ENCODE results near the gene HIVEP3. TPM values are rescaled to one million over a fixed set of nuclear protein-coding genes. Genes with fewer than 3 reads are reported as not detected.

Gene HIVEP3
- total RNA-seq, 1 experiment from 2014 or later, result 0.55 TPM

DNA sequence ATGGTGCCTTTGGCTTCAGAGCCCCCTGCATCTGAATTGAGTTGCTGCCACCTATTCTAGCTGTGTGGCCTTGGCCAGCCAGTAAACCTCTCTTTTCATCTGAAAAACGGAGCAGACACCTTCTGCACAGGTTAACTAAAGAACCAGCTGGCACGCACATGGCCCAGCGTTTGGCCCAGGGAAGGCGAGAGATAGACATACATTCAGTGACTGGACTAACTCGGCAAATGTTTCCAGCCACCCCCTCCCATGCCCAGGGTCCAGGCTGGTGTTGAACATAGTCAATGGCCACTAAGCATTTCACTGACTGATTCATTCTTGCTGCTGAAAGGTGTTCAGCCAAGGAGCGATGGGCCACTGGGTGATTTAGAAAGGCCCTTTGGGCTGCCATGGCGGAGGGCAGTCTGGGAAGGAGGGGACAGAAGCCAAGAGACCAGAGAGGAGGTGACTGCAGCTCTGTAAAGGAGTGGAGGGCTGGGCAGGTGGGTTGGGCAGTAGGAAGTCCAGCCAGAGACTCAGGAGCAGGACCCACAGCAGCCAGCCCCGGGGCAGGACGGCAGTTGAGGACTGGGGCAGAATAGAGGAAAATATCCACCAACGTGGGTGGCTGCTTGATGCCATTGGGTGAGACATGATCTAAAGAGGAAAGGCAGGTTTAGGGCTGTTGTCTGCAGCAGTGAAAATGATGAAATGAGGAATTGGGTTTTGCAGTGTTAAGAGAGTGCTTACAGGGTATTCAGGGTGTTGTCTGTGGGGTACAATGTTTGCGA, 184.3 kb downstream of the HIVEP3 start:
- Mint-ChIP-seq H3K27ac (no peak overlapping the region), H3K4me3 (no peak overlapping the region), H3K4me1 (peaks cover 4% of the 10 kb centered on the region), H3K27me3 (ENCODE audit: low read depth) (no peaks in the 10 kb centered on the region), H3K9me3 (peaks cover 5% of the 10 kb centered on the region), H3K36me3 (no peaks in the 10 kb centered on the region)
- DNase-seq (ENCODE audit: low spot score) (no peak), ATAC-seq (no peak)
- CTCF ChIA-PET, result interaction anchor here (1.0 kb wide), 1 partner anchor 439 kb away, joined by 3 read pairs; no protein-coding TSS in a partner anchor
- POLR2A ChIA-PET, result no interaction called here
- TF ChIP-seq HMGA2 (CRISPR knock-in tag; IDR thresholded peaks at IDR 0.05) (no peak), ZNF138 (CRISPR knock-in tag; conservative IDR thresholded peaks at IDR 0.05) (no peak), ZNF232 (CRISPR knock-in tag; IDR thresholded peaks at IDR 0.05) (no peak), E2F5 (CRISPR knock-in tag; IDR thresholded peaks at IDR 0.05) (no peak), MYBL2 (CRISPR knock-in tag; IDR thresholded peaks at IDR 0.05) (no peak), PRRX2 (CRISPR knock-in tag; IDR thresholded peaks at IDR 0.05) (no peak)
- TF ChIP-seq, protein P1, sequence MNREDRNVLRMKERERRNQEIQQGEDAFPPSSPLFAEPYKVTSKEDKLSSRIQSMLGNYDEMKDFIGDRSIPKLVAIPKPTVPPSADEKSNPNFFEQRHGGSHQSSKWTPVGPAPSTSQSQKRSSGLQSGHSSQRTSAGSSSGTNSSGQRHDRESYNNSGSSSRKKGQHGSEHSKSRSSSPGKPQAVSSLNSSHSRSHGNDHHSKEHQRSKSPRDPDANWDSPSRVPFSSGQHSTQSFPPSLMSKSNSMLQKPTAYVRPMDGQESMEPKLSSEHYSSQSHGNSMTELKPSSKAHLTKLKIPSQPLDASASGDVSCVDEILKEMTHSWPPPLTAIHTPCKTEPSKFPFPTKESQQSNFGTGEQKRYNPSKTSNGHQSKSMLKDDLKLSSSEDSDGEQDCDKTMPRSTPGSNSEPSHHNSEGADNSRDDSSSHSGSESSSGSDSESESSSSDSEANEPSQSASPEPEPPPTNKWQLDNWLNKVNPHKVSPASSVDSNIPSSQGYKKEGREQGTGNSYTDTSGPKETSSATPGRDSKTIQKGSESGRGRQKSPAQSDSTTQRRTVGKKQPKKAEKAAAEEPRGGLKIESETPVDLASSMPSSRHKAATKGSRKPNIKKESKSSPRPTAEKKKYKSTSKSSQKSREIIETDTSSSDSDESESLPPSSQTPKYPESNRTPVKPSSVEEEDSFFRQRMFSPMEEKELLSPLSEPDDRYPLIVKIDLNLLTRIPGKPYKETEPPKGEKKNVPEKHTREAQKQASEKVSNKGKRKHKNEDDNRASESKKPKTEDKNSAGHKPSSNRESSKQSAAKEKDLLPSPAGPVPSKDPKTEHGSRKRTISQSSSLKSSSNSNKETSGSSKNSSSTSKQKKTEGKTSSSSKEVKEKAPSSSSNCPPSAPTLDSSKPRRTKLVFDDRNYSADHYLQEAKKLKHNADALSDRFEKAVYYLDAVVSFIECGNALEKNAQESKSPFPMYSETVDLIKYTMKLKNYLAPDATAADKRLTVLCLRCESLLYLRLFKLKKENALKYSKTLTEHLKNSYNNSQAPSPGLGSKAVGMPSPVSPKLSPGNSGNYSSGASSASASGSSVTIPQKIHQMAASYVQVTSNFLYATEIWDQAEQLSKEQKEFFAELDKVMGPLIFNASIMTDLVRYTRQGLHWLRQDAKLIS (CRISPR knock-in tag; IDR thresholded peaks at IDR 0.05; ENCODE audit: borderline replicate concordance), result no peak
- TF ChIP-seq, protein P2, sequence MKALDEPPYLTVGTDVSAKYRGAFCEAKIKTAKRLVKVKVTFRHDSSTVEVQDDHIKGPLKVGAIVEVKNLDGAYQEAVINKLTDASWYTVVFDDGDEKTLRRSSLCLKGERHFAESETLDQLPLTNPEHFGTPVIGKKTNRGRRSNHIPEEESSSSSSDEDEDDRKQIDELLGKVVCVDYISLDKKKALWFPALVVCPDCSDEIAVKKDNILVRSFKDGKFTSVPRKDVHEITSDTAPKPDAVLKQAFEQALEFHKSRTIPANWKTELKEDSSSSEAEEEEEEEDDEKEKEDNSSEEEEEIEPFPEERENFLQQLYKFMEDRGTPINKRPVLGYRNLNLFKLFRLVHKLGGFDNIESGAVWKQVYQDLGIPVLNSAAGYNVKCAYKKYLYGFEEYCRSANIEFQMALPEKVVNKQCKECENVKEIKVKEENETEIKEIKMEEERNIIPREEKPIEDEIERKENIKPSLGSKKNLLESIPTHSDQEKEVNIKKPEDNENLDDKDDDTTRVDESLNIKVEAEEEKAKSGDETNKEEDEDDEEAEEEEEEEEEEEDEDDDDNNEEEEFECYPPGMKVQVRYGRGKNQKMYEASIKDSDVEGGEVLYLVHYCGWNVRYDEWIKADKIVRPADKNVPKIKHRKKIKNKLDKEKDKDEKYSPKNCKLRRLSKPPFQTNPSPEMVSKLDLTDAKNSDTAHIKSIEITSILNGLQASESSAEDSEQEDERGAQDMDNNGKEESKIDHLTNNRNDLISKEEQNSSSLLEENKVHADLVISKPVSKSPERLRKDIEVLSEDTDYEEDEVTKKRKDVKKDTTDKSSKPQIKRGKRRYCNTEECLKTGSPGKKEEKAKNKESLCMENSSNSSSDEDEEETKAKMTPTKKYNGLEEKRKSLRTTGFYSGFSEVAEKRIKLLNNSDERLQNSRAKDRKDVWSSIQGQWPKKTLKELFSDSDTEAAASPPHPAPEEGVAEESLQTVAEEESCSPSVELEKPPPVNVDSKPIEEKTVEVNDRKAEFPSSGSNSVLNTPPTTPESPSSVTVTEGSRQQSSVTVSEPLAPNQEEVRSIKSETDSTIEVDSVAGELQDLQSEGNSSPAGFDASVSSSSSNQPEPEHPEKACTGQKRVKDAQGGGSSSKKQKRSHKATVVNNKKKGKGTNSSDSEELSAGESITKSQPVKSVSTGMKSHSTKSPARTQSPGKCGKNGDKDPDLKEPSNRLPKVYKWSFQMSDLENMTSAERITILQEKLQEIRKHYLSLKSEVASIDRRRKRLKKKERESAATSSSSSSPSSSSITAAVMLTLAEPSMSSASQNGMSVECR (CRISPR knock-in tag; IDR thresholded peaks at IDR 0.05; ENCODE audit: borderline replicate concordance), result no peak
- TF ChIP-seq, protein P3, sequence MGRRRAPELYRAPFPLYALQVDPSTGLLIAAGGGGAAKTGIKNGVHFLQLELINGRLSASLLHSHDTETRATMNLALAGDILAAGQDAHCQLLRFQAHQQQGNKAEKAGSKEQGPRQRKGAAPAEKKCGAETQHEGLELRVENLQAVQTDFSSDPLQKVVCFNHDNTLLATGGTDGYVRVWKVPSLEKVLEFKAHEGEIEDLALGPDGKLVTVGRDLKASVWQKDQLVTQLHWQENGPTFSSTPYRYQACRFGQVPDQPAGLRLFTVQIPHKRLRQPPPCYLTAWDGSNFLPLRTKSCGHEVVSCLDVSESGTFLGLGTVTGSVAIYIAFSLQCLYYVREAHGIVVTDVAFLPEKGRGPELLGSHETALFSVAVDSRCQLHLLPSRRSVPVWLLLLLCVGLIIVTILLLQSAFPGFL (CRISPR knock-in tag; IDR thresholded peaks at IDR 0.05; ENCODE audit: borderline replicate concordance), result no peak

DNA sequence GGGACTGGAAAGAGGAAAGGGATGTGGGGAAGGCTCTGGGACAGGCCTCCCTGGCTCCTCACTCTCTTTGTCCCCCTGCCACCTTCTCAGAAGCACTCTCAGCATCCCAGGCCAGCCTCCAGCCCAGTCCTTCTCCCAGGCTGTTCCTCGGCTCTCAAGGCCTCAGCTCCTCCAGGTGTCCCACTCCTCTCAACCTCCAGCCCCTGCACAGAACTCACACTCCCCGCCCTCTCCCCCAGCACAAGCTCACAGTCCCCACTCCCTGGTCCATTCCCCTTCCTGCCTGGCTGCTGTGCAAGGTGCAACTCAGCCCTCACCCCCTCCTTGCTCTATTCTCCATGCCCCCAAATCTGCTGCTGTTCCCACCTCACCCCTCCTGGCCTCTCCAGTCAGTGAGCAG, 185.0 kb downstream of the HIVEP3 start:
- Mint-ChIP-seq H3K4me1 (peaks cover 4% of the 10 kb centered on the region), H3K27ac (no peak overlapping the region), H3K36me3 (no peaks in the 10 kb centered on the region), H3K9me3 (peaks cover 5% of the 10 kb centered on the region), H3K4me3 (no peak overlapping the region), H3K27me3 (ENCODE audit: low read depth) (no peaks in the 10 kb centered on the region)
- ChIA-PET CTCF (interaction anchor here (1.0 kb wide), 1 partner anchor 440 kb away, joined by 3 read pairs; no protein-coding TSS in a partner anchor), POLR2A (no interaction called here)
- no peak for ATAC-seq
- no peak for DNase-seq (ENCODE audit: low spot score)
- TF ChIP-seq ELF4 (CRISPR knock-in tag; IDR thresholded peaks at IDR 0.05; ENCODE audit: low read depth), result no peak
- TF ChIP-seq, protein P4, sequence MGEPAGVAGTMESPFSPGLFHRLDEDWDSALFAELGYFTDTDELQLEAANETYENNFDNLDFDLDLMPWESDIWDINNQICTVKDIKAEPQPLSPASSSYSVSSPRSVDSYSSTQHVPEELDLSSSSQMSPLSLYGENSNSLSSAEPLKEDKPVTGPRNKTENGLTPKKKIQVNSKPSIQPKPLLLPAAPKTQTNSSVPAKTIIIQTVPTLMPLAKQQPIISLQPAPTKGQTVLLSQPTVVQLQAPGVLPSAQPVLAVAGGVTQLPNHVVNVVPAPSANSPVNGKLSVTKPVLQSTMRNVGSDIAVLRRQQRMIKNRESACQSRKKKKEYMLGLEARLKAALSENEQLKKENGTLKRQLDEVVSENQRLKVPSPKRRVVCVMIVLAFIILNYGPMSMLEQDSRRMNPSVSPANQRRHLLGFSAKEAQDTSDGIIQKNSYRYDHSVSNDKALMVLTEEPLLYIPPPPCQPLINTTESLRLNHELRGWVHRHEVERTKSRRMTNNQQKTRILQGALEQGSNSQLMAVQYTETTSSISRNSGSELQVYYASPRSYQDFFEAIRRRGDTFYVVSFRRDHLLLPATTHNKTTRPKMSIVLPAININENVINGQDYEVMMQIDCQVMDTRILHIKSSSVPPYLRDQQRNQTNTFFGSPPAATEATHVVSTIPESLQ (CRISPR knock-in tag; IDR thresholded peaks at IDR 0.05), result no peak
- no peak for TF ChIP-seq ZSCAN18 (CRISPR knock-in tag; IDR thresholded peaks at IDR 0.05)
- TF ChIP-seq ZNF121 (CRISPR knock-in tag; IDR thresholded peaks at IDR 0.05), result no peak
- TF ChIP-seq TP53 (CRISPR knock-in tag; IDR thresholded peaks at IDR 0.05), result no peak
- TF ChIP-seq CREM (CRISPR knock-in tag; IDR thresholded peaks at IDR 0.05), result no peak
- TF ChIP-seq FOXJ3 (CRISPR knock-in tag; IDR thresholded peaks at IDR 0.05; ENCODE audit: borderline replicate concordance), result no peak
- TF ChIP-seq NR2C2 (CRISPR knock-in tag; IDR thresholded peaks at IDR 0.05), result no peak

Measured in WTC11 (cell line).